Neural cell (in vitro differentiated cells): ENCODE results near the gene GTF2F1.
"Not testable (repeated sequence)": the region's sequence is repeated elsewhere in the genome, so short reads cannot be mapped to it uniquely, and the experiment has no call there.

Experiments used
- CTCF ChIP-seq: fragments of 450-650 bp; IDR thresholded peaks from 2 replicates; pipeline ENCODE4 v1.5.1; 2014; ENCODE audit warnings: antibody characterized with exemption, mild to moderate bottlenecking, moderate library complexity; ENCODE audit not compliant: poor library complexity, severe bottlenecking
- EZH2 ChIP-seq: fragments of 200-600, 300-800 bp; shearing (Covaris generic), sonication (generic); IDR thresholded peaks from 2 replicates; pipeline ENCODE4 v1.6.1; 2014; ENCODE audit warnings: antibody characterized with exemption, low read length, borderline replicate concordance, mild to moderate bottlenecking; ENCODE audit not compliant: insufficient read depth, poor library complexity, severe bottlenecking
- POLR2AphosphoS5 ChIP-seq: IDR thresholded peaks from 2 replicates; pipeline ENCODE4 v1.6.1; 2012
- RAD21 ChIP-seq: fragments of 450-650 bp; conservative IDR thresholded peaks from 2 replicates; pipeline ENCODE4 v1.6.1; 2014; ENCODE audit warnings: antibody characterized with exemption, mild to moderate bottlenecking, moderate library complexity
- REST ChIP-seq: IDR thresholded peaks from 2 replicates; pipeline ENCODE4 v1.6.1; 2012; ENCODE audit warnings: borderline replicate concordance

DNA sequence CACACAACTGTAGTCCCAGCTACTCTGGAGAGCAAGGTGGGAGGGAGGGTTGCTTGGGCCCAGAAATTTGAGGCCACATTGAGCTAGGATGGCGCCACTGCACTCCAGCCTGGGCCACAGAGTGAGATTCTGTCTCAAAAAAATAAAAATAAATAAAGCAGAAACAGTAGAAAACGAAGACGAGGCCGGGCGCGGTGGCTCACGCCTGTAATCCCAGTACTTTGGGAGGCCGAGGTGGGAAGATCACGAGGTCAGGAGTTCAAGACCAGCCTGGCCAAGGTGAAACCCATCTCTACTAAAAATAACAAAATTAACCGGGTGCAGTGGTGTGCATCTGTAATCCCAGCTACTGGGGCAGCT is 32.1 kb downstream of the GTF2F1 start:
- TF ChIP-seq REST, RAD21, CTCF, EZH2, POLR2AphosphoS5: not testable (repeated sequence)
